SU-DHL-6 (cell line): ENCODE results near the gene AP2S1.

Experiments used
- H2AFZ ChIP-seq: fragments of 200-600 bp; sonication (generic); 2 replicates; pipeline ENCODE4 v1.6.1; 2014; ENCODE audit warnings: low read depth, mild to moderate bottlenecking, moderate library complexity, mixed read lengths, antibody characterized with exemption, low read length; ENCODE audit not compliant: severe bottlenecking
- H3F3A ChIP-seq: fragments of 200-600 bp; shearing (Covaris generic); 2 replicates; pipeline ENCODE4 v1.6.0; 2016; ENCODE audit warnings: antibody characterized with exemption, mild to moderate bottlenecking; ENCODE audit not compliant: insufficient read depth
- H3K27ac ChIP-seq: fragments of 200-600 bp; sonication (generic); 2 replicates; pipeline ENCODE4 v1.5.1; 2016; ENCODE audit warnings: low read depth, mild to moderate bottlenecking, low read length, moderate library complexity, mixed read lengths
- H3K27me3 ChIP-seq: fragments of 200-600 bp; sonication (generic), shearing (Covaris generic); 2 replicates; pipeline ENCODE4 v1.6.0; 2014; ENCODE audit warnings: mild to moderate bottlenecking, low read length
- H3K36me3 ChIP-seq: fragments of 200-600 bp; sonication (generic); 2 replicates; pipeline ENCODE4 v1.6.1; 2014; ENCODE audit warnings: mild to moderate bottlenecking, low read length, mixed read lengths
- H3K4me2 ChIP-seq: fragments of 300-600, 200-600 bp; shearing (Covaris generic), sonication (generic); 2 replicates; pipeline ENCODE4 v1.6.0; 2014; ENCODE audit warnings: low read length, low read depth, mild to moderate bottlenecking; ENCODE audit not compliant: poor library complexity, severe bottlenecking
- H3K4me3 ChIP-seq: fragments of 200-600 bp; sonication (generic); 2 replicates; pipeline ENCODE4 v1.5.1; 2014; ENCODE audit warnings: antibody characterized with exemption, low read length, mild to moderate bottlenecking, mixed read lengths; ENCODE audit not compliant: insufficient read depth, poor library complexity, severe bottlenecking
- H3K79me2 ChIP-seq: fragments of 200-600 bp; sonication (generic); 2 replicates; pipeline ENCODE4 v1.6.1; 2014; ENCODE audit warnings: mild to moderate bottlenecking, low read length, moderate library complexity; ENCODE audit not compliant: insufficient read depth
- H3K9ac ChIP-seq: fragments of 200-600 bp; sonication (generic); 2 replicates; pipeline ENCODE4 v1.7.0; 2014; ENCODE audit warnings: mild to moderate bottlenecking, low read length
- H3K9me2 ChIP-seq: fragments of 200-600 bp; sonication (generic); replicated peaks from 2 replicates; pipeline ENCODE4 v1.6.1; 2014; ENCODE audit warnings: low read length; ENCODE audit not compliant: insufficient read depth
- H3K9me3 ChIP-seq: fragments of 200-600 bp; sonication (generic); 2 replicates; pipeline ENCODE4 v1.6.1; 2014; ENCODE audit warnings: low read length, mixed read lengths; ENCODE audit not compliant: insufficient read depth
- H4K20me1 ChIP-seq: fragments of 200-600 bp; sonication (generic); 2 replicates; pipeline ENCODE4 v1.6.1; 2014; ENCODE audit warnings: low read depth, mild to moderate bottlenecking, antibody characterized with exemption, low read length, moderate library complexity, mixed read lengths
- CTCF ChIP-seq: fragments of 200-600 bp; sonication (generic); IDR thresholded peaks from one replicate; pipeline ENCODE4 v1.5.1; 2017; ENCODE audit warnings: antibody characterized with exemption, mild to moderate bottlenecking, low read length, moderate library complexity; ENCODE audit not compliant: insufficient read depth, poor library complexity, severe bottlenecking
- EZH2phosphoT487 ChIP-seq: fragments of 200-600 bp; sonication (generic), shearing (Covaris generic); conservative IDR thresholded peaks from 2 replicates; pipeline ENCODE4 v1.6.1; 2018; ENCODE audit warnings: mild to moderate bottlenecking, antibody characterized with exemption, low read length, moderate library complexity, mixed read lengths

Gene AP2S1

GRCh38 chr19:46896076-46896794 lies 45.6 kb upstream of the AP2S1 start:
- no peaks in the 10 kb centered on the region for H3K36me3 ChIP-seq
- H3K4me3 ChIP-seq = no peak overlapping the region
- H3K27ac ChIP-seq = peak overlapping the region; percentile 71
- H3K27me3 ChIP-seq = no peaks in the 10 kb centered on the region
- H3K9me2 ChIP-seq = no peaks in the 10 kb centered on the region
- no peaks in the 10 kb centered on the region for H3K9me3 ChIP-seq
- H3K9ac ChIP-seq = no peak overlapping the region; the same call in 1 of the 2 replicates
- peak overlapping the region; percentile 43 for H3K4me2 ChIP-seq
- H3K79me2 ChIP-seq = peaks cover 85% of the 10 kb centered on the region
- H2AFZ ChIP-seq = no peak overlapping the region
- peaks cover 22% of the 10 kb centered on the region for H3F3A ChIP-seq
- TF ChIP-seq CTCF (no peak), EZH2phosphoT487 (no peak)
- H4K20me1 ChIP-seq = peaks cover 15% of the 10 kb centered on the region; the same call in 1 of the 2 replicates

GRCh38 chr19:46892252-46893179 lies 41.9 kb upstream of the AP2S1 start:
- peak overlapping the region; percentile 28 for H3K4me2 ChIP-seq
- H3K9ac ChIP-seq = no peak overlapping the region
- H3K4me3 ChIP-seq = no peak overlapping the region
- no peaks in the 10 kb centered on the region for H3K9me2 ChIP-seq
- no peak for TF ChIP-seq CTCF
- TF ChIP-seq EZH2phosphoT487 = no peak
- no peaks in the 10 kb centered on the region for H3K9me3 ChIP-seq
- H2AFZ ChIP-seq = no peak overlapping the region
- no peaks in the 10 kb centered on the region for H3K27me3 ChIP-seq
- H3F3A ChIP-seq = peaks cover 30% of the 10 kb centered on the region
- H3K27ac ChIP-seq = peak overlapping the region; percentile 5; the same call in 1 of the 2 replicates
- H4K20me1 ChIP-seq = peaks cover 17% of the 10 kb centered on the region; the same call in 1 of the 2 replicates
- H3K36me3 ChIP-seq = no peaks in the 10 kb centered on the region
- peaks cover 76% of the 10 kb centered on the region for H3K79me2 ChIP-seq

- Histone ChIP-seq H3K36me3 (no peaks in the 10 kb centered on the region), H3F3A (peaks cover 14% of the 10 kb centered on the region), H3K27ac (no peak overlapping the region), H4K20me1 (peaks cover 24% of the 10 kb centered on the region; the same call in 1 of the 2 replicates), H3K9me2 (no peaks in the 10 kb centered on the region), H3K4me3 (no peak overlapping the region), H3K9me3 (no peaks in the 10 kb centered on the region), H2AFZ (no peak overlapping the region), H3K9ac (no peak overlapping the region), H3K4me2 (no peak overlapping the region), H3K79me2 (peaks cover 85% of the 10 kb centered on the region), H3K27me3 (no peaks in the 10 kb centered on the region)
- no peak for TF ChIP-seq CTCF
- TF ChIP-seq EZH2phosphoT487 = no peak
Observed at GRCh38 chr19:46890423-46891170, 40.0 kb upstream of the AP2S1 start.
